ENCODE results near the gene CLCN3. TPM values are rescaled to one million over a fixed set of nuclear protein-coding genes. Genes with fewer than 3 reads are reported as not detected.

Gene CLCN3
- total RNA-seq, 2 experiments from 2014 or later, result 17.8 to 42.0 TPM

DNA sequence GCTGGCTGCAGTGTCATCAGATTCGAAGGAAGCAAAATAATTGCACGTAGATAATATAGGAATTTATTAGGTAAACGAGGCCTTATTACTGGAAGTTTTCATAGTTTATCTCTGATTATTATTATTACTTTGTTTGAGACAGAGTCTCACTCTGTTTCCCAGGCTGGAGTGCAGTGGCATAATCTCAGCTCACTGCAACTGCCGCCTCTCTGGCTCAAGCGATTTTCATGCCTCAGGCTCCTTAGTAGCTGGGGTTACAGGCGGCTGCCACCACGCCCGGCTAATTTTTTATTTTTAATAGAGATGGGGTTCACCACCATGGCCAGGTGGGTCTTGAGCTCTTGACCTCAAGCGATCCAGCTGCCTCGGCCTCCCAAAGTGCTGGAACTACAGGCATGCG is 12.5 kb downstream of the CLCN3 start:
- H3K9me2 ChIP-seq (ENCODE audit: insufficient read depth, low read length), result no peaks in the 10 kb centered on the region
- POLR2A ChIA-PET, result interaction anchor here (0.9 to 2.1 kb wide), 2 partner anchors 17 to 20 kb away, joined by 4 to 9 read pairs; no protein-coding TSS in a partner anchor
- CTCF ChIA-PET (ENCODE audit: unreplicated experiment), result no interaction called here
- H3K4me1 ChIP-seq (ENCODE audit: insufficient read depth, low read length, poor library complexity, severe bottlenecking), result peaks cover 24% of the 10 kb centered on the region
- intact Hi-C loops (cut with micrococcal nuclease; ENCODE audit: unreplicated experiment), result no loop called here
- H2AFZ ChIP-seq (ENCODE audit: low read length), result no peak overlapping the region
- no TSS peak for BruUV-seq (replicated peaks)
- no peak for DNase-seq (ENCODE audit: low spot score)
- H3K36me3 ChIP-seq (ENCODE audit: insufficient read depth, low read length), result peaks cover 27% of the 10 kb centered on the region
- H3K27ac ChIP-seq (ENCODE audit: low read depth, low read length, poor library complexity, severe bottlenecking), result no peak overlapping the region
- no peak overlapping the region for H3K4me2 ChIP-seq (ENCODE audit: low read length)
- H4K20me1 ChIP-seq (ENCODE audit: insufficient read depth, low read length), result 0 out of 2 replicates have a peak, but pooled peaks cover 4% of the 10 kb centered on the region
- peaks cover 67% of the 10 kb centered on the region; the same call in 1 of the 2 replicates for H3K79me2 ChIP-seq (ENCODE audit: insufficient read depth, low read depth, low read length)
- TF ChIP-seq EZH2phosphoT487 (IDR thresholded peaks at IDR 0.05; ENCODE audit: borderline replicate concordance, low read depth, low read length), result no peak
- TF ChIP-seq, protein P1, sequence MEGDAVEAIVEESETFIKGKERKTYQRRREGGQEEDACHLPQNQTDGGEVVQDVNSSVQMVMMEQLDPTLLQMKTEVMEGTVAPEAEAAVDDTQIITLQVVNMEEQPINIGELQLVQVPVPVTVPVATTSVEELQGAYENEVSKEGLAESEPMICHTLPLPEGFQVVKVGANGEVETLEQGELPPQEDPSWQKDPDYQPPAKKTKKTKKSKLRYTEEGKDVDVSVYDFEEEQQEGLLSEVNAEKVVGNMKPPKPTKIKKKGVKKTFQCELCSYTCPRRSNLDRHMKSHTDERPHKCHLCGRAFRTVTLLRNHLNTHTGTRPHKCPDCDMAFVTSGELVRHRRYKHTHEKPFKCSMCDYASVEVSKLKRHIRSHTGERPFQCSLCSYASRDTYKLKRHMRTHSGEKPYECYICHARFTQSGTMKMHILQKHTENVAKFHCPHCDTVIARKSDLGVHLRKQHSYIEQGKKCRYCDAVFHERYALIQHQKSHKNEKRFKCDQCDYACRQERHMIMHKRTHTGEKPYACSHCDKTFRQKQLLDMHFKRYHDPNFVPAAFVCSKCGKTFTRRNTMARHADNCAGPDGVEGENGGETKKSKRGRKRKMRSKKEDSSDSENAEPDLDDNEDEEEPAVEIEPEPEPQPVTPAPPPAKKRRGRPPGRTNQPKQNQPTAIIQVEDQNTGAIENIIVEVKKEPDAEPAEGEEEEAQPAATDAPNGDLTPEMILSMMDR (conservative IDR thresholded peaks at IDR 0.05; ENCODE audit: low read length), result no peak
- no peaks in the 10 kb centered on the region for H3K9me3 ChIP-seq (ENCODE audit: low read length)
- H3K4me3 ChIP-seq (ENCODE audit: low read depth, low read length, poor library complexity, severe bottlenecking), result no peak overlapping the region

DNA sequence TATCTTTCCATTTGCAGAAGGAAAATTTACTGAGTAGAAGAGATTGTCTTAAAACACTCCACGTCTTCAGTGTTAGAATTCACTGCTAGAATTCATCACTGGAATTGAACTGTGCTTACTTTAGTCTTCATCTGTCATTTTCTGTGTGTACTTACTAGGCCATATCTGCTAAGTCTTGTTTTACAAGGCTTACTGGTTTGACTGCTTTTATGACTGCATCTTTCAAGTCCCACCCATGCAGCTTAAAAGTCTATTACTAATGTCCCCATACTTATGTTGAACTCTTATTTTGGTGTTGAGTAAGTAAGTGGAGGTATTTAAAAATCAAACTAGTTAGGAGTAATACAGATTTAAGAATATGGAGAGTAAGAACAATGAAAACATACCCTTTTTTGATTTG is 14.6 kb downstream of the CLCN3 start:
- Histone ChIP-seq H3K36me3 (ENCODE audit: insufficient read depth, low read length) (peaks cover 48% of the 10 kb centered on the region), H3K4me1 (ENCODE audit: insufficient read depth, low read length, poor library complexity, severe bottlenecking) (peaks cover 3% of the 10 kb centered on the region), H3K4me3 (ENCODE audit: low read depth, low read length, poor library complexity, severe bottlenecking) (no peak overlapping the region), H2AFZ (ENCODE audit: low read length) (no peak overlapping the region), H3K27ac (ENCODE audit: low read depth, low read length, poor library complexity, severe bottlenecking) (no peak overlapping the region), H3K9me2 (ENCODE audit: insufficient read depth, low read length) (no peaks in the 10 kb centered on the region), H3K9me3 (ENCODE audit: low read length) (no peaks in the 10 kb centered on the region), H3K4me2 (ENCODE audit: low read length) (no peak overlapping the region), H3K79me2 (ENCODE audit: insufficient read depth, low read depth, low read length) (peaks cover 46% of the 10 kb centered on the region; the same call in 1 of the 2 replicates), H4K20me1 (ENCODE audit: insufficient read depth, low read length) (0 out of 2 replicates have a peak, but pooled peaks cover 4% of the 10 kb centered on the region)
- TF ChIP-seq, protein P1 (conservative IDR thresholded peaks at IDR 0.05; ENCODE audit: low read length), result no peak
- TF ChIP-seq EZH2phosphoT487 (IDR thresholded peaks at IDR 0.05; ENCODE audit: borderline replicate concordance, low read depth, low read length), result no peak
- ChIA-PET POLR2A (interaction anchor here (0.7 to 2.1 kb wide), 7 partner anchors 8 to 625 kb away, joined by 3 to 9 read pairs (median 5); partner anchors contain the start of gene CBR4), CTCF (ENCODE audit: unreplicated experiment) (no interaction called here)
- BruUV-seq (replicated peaks), result no TSS peak
- intact Hi-C loops (cut with micrococcal nuclease; ENCODE audit: unreplicated experiment), result no loop called here
- no peak for DNase-seq (ENCODE audit: low spot score)

DNA sequence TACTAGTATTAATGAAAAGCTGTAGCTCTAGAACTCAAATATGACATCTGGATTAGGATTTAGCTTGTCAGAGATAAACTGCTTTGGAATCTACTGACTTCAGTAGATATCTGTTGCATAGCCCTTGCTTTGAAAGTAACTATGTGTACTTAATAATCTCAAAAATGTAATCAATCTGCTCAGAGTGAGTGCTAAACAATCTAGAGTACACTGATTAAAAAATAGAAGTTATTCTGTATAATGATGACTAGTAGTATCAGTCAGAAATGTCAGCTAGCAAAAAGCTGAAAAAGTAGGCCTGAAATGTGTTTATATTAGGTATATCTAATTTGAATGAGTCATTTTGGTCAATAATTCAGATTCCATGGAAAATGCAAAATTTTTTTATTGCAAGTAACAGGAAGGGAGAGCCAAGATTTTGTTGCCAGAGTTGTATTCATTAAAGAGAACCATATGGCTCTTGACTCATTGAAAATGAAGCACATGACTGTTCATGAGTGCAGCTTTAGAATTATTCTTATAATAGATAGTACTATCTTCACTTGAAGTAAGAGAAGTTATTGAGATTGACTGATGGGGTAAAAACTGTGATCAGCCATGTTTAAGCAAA is 20.0 kb downstream of the CLCN3 start:
- no TSS peak for BruUV-seq (replicated peaks)
- intact Hi-C loops (cut with micrococcal nuclease; ENCODE audit: unreplicated experiment), result no loop called here
- H3K4me3 ChIP-seq (ENCODE audit: low read depth, low read length, poor library complexity, severe bottlenecking), result no peak overlapping the region

More for the DNA sequence above, 20.0 kb downstream of the CLCN3 start:
- H3K27ac ChIP-seq (ENCODE audit: low read depth, low read length, poor library complexity, severe bottlenecking), result no peak overlapping the region
- DNase-seq (ENCODE audit: low spot score), result no peak
- no peak overlapping the region for H3K4me2 ChIP-seq (ENCODE audit: low read length)
- ChIA-PET POLR2A (interaction anchor here (0.5 to 4.5 kb wide), 4 partner anchors 12 to 250 kb away, joined by 3 to 17 read pairs (median 3); no protein-coding TSS in a partner anchor), CTCF (ENCODE audit: unreplicated experiment) (no interaction called here)
- no peaks in the 10 kb centered on the region; the same call in 1 of the 2 replicates for H3K79me2 ChIP-seq (ENCODE audit: insufficient read depth, low read depth, low read length)
- peaks cover 90% of the 10 kb centered on the region for H3K36me3 ChIP-seq (ENCODE audit: insufficient read depth, low read length)
- no peaks in the 10 kb centered on the region for H3K4me1 ChIP-seq (ENCODE audit: insufficient read depth, low read length, poor library complexity, severe bottlenecking)
- no peaks in the 10 kb centered on the region for H3K9me2 ChIP-seq (ENCODE audit: insufficient read depth, low read length)
- no peaks in the 10 kb centered on the region for H4K20me1 ChIP-seq (ENCODE audit: insufficient read depth, low read length)
- H2AFZ ChIP-seq (ENCODE audit: low read length), result no peak overlapping the region
- TF ChIP-seq EZH2phosphoT487 (IDR thresholded peaks at IDR 0.05; ENCODE audit: borderline replicate concordance, low read depth, low read length), result no peak
- TF ChIP-seq, protein P1 (conservative IDR thresholded peaks at IDR 0.05; ENCODE audit: low read length), result no peak
- no peaks in the 10 kb centered on the region for H3K9me3 ChIP-seq (ENCODE audit: low read length)

All from OCI-LY7 (cell line).